ENCODE measurements around the gene RPTOR.

RPTOR gene

GRCh38 chr17:80718428-80718827 lies 173.8 kb downstream of the RPTOR start:
- no peak for DNase-seq (ENCODE audit: low read depth)

- no peak for DNase-seq (ENCODE audit: low read depth)
These were observed 174.8 kb downstream of the RPTOR start for GRCh38 chr17:80719449-80719848.

- peak; percentile 47 for DNase-seq (ENCODE audit: low read depth)
These were observed 176.3 kb downstream of the RPTOR start for GRCh38 chr17:80720610-80721577.

GRCh38 chr17:80722661-80723060 lies 178.0 kb downstream of the RPTOR start:
- DNase-seq (ENCODE audit: low read depth): no peak

- no peak for DNase-seq (ENCODE audit: low read depth)
These were observed 180.2 kb downstream of the RPTOR start for GRCh38 chr17:80724775-80725266.

- DNase-seq (ENCODE audit: low read depth): no peak
These were observed 180.9 kb downstream of the RPTOR start for GRCh38 chr17:80725517-80725916.

- DNase-seq (ENCODE audit: low read depth): no peak
These were observed 182.1 kb downstream of the RPTOR start for GRCh38 chr17:80726558-80727408.

GRCh38 chr17:80727409-80727755 lies 182.7 kb downstream of the RPTOR start:
- DNase-seq (ENCODE audit: low read depth): no peak

- DNase-seq (ENCODE audit: low read depth): no peak
These were observed 184.4 kb downstream of the RPTOR start for GRCh38 chr17:80729016-80729415.

- DNase-seq (ENCODE audit: low read depth): no peak
These were observed 185.1 kb downstream of the RPTOR start for GRCh38 chr17:80729761-80730160.

- no peak for DNase-seq (ENCODE audit: low read depth)
These were observed 186.1 kb downstream of the RPTOR start for GRCh38 chr17:80730739-80731138.

- DNase-seq (ENCODE audit: low read depth): no peak
These were observed 186.7 kb downstream of the RPTOR start for GRCh38 chr17:80731323-80731722.

GRCh38 chr17:80732268-80732667 lies 187.6 kb downstream of the RPTOR start:
- DNase-seq (ENCODE audit: low read depth): no peak

- no peak for DNase-seq (ENCODE audit: low read depth)
These were observed 192.7 kb downstream of the RPTOR start for GRCh38 chr17:80737106-80738019.

- no peak for DNase-seq (ENCODE audit: low read depth)
These were observed 193.6 kb downstream of the RPTOR start for GRCh38 chr17:80738020-80738808.

GRCh38 chr17:80738987-80739730 lies 194.5 kb downstream of the RPTOR start:
- DNase-seq (ENCODE audit: low read depth): no peak

GRCh38 chr17:80740141-80740540 lies 195.5 kb downstream of the RPTOR start:
- no peak for DNase-seq (ENCODE audit: low read depth)

- DNase-seq (ENCODE audit: low read depth): no peak
These were observed 197.5 kb downstream of the RPTOR start for GRCh38 chr17:80742091-80742490.

GRCh38 chr17:80742581-80743180 lies 198.0 kb downstream of the RPTOR start:
- DNase-seq (ENCODE audit: low read depth): no peak
